ENCODE results near the gene YIF1B.

The YIF1B gene

GRCh38 chr19:38308926-38309614 lies 6.7 kb downstream of the YIF1B start:
- Histone ChIP-seq H3K4me3 (ENCODE audit: low read length) (no peak overlapping the region), H3K9ac (ENCODE audit: low read length) (no peak overlapping the region), H3K27me3 (ENCODE audit: control insufficient read depth, insufficient read depth, low read length) (no peaks in the 10 kb centered on the region), H3K36me3 (ENCODE audit: control insufficient read depth, insufficient read depth, low read length) (no peaks in the 10 kb centered on the region), H3K9me3 (ENCODE audit: control insufficient read depth, low read length) (no peaks in the 10 kb centered on the region), H3K4me1 (ENCODE audit: control insufficient read depth, insufficient read depth, low read length) (peaks cover 7% of the 10 kb centered on the region)

DNA sequence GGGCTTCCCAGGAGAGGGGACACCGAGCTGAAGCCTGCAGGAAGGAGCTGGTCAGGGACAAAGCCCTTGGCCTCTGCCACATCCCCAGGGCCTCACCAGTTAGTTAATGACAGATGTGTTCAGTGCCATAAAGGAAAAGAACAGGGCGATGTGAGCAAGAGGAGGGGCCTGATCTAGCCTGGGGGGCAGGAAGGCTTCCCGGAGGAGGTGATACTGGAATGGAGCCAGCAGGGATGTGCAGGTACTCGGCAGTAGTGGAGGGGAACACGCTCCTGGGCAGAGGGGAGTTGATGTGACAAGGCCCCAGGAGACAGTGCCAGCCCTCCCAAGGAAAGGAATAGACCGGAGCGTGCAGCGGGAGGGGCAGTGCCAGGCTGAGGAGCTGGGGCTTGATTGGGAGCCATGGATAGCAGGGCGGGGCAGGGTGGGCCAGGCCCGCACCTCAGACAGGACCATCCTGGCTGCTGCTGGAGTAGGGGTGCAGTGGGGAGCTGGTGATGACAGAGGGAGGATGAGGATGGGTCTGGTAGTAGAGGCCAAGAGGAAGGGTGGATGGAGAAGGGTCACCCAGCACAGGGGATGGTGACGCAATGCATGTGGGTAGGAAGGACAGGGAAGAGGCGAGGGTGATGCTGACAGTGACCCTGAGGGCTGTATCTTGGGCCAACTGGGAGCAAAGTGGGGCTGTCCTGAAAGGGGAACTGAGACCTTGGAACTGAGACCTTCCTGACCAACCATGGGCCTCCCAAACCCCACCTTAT lies 7.6 kb downstream of the YIF1B start:
- H3K4me3 ChIP-seq (ENCODE audit: low read length) = no peak overlapping the region
- no peaks in the 10 kb centered on the region for H3K27me3 ChIP-seq (ENCODE audit: control insufficient read depth, insufficient read depth, low read length)
- no peak overlapping the region for H3K9ac ChIP-seq (ENCODE audit: low read length)
- H3K36me3 ChIP-seq (ENCODE audit: control insufficient read depth, insufficient read depth, low read length) = no peaks in the 10 kb centered on the region
- H3K4me1 ChIP-seq (ENCODE audit: control insufficient read depth, insufficient read depth, low read length) = peaks cover 14% of the 10 kb centered on the region
- H3K9me3 ChIP-seq (ENCODE audit: control insufficient read depth, low read length) = no peaks in the 10 kb centered on the region

DNA sequence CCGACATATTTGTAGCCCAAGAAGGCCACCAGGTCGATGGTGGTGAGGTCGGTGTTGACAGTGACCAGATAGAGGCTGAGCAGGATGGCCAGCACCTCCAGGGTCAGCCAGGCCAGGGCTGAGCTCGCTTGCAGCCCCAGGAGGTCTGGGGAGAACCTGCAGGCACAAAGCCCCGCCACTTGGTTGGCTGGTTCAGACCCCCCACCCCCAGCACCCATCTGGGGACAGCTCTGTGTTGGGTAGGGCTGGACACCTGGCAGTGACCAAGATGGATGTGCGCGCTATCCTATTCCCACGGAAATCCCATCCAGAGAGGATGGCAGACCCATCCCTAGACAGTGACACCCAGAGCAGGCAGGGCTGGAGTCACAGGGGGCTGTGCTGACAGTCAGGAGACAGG lies 8.2 kb downstream of the YIF1B start:
- Histone ChIP-seq H3K27me3 (ENCODE audit: control insufficient read depth, insufficient read depth, low read length) (no peaks in the 10 kb centered on the region), H3K4me3 (ENCODE audit: low read length) (no peak overlapping the region), H3K36me3 (ENCODE audit: control insufficient read depth, insufficient read depth, low read length) (no peaks in the 10 kb centered on the region), H3K4me1 (ENCODE audit: control insufficient read depth, insufficient read depth, low read length) (peaks cover 14% of the 10 kb centered on the region), H3K9me3 (ENCODE audit: control insufficient read depth, low read length) (no peaks in the 10 kb centered on the region), H3K9ac (ENCODE audit: low read length) (no peak overlapping the region)

DNA sequence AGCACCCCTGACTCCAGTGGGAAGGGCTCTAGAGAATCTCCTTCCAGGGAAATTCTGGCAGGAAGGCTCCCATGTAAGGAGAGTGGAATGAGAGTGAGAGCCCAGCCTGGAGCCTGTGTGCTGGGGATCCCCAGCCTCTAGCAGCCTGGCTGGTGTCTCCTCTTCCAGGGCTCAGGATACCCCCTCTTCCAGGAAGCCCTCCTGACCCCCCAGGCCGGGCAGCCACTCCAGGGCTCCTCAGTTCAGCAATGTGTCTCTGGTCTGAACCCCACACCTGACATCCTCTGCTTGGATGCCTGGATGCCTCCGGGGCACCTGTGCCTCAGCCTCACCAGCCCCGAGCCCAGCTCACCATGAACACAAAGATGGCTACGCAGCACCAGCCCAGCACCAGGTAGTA lies 8.7 kb downstream of the YIF1B start:
- Histone ChIP-seq H3K36me3 (ENCODE audit: control insufficient read depth, insufficient read depth, low read length) (no peaks in the 10 kb centered on the region), H3K9me3 (ENCODE audit: control insufficient read depth, low read length) (no peaks in the 10 kb centered on the region), H3K4me3 (ENCODE audit: low read length) (no peak overlapping the region), H3K4me1 (ENCODE audit: control insufficient read depth, insufficient read depth, low read length) (peaks cover 14% of the 10 kb centered on the region), H3K27me3 (ENCODE audit: control insufficient read depth, insufficient read depth, low read length) (no peaks in the 10 kb centered on the region), H3K9ac (ENCODE audit: low read length) (no peak overlapping the region)

DNA sequence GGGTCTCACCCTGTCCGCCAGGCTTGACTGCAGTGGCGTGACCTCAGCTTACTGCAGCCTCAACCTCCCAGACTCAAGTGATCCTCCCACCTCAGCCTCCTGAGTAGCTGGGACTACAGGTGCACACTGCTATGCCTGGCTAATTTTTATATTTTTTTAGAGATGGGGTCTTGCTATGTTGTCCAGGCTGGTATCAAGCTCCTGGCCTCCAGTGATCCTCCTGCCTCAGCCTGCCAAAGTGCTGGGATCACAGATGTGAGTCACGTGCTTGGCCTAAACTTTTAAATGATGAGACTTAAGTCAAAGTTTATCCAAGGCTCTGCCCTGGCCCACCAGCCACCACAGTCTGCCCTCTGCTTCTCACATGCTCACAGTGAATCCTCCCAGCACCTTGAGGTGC lies 9.5 kb downstream of the YIF1B start:
- H3K36me3 ChIP-seq (ENCODE audit: control insufficient read depth, insufficient read depth, low read length) = no peaks in the 10 kb centered on the region
- H3K4me3 ChIP-seq (ENCODE audit: low read length) = no peak overlapping the region
- peaks cover 14% of the 10 kb centered on the region for H3K4me1 ChIP-seq (ENCODE audit: control insufficient read depth, insufficient read depth, low read length)
- no peak overlapping the region for H3K9ac ChIP-seq (ENCODE audit: low read length)
- H3K27me3 ChIP-seq (ENCODE audit: control insufficient read depth, insufficient read depth, low read length) = no peaks in the 10 kb centered on the region
- no peaks in the 10 kb centered on the region for H3K9me3 ChIP-seq (ENCODE audit: control insufficient read depth, low read length)

DNA sequence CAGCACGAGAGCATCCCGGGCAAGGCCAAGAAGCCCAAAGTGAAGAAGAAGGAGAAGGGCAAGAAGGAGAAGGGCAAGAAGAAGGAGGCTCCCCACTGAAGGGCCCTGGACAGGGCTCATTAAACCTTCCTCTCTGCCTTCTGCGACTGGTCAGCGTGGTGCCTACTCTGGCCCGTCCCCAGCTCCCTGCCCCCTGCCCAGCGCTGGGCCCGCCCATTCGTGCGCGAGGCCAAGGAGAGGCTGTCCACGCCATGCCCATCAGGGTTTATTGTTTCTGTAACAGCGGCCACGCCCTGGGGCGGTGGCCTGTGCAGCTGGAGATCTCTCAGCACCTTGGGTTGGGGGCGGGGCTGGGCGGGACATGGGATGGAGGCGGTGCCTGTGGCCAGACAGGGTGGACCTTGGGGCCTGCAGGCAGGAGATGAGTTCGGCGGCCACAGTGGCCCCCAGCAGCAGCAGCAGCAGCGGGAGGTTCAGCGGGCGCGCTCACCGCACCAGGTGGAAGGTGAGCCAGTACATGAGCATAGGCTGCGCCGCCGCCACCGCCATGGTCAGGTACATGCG lies 10.8 kb downstream of the YIF1B start:
- H3K9me3 ChIP-seq (ENCODE audit: control insufficient read depth, low read length) = no peaks in the 10 kb centered on the region
- no peaks in the 10 kb centered on the region for H3K36me3 ChIP-seq (ENCODE audit: control insufficient read depth, insufficient read depth, low read length)
- peaks cover 21% of the 10 kb centered on the region for H3K4me1 ChIP-seq (ENCODE audit: control insufficient read depth, insufficient read depth, low read length)
- H3K27me3 ChIP-seq (ENCODE audit: control insufficient read depth, insufficient read depth, low read length) = no peaks in the 10 kb centered on the region
- H3K9ac ChIP-seq (ENCODE audit: low read length) = peak overlapping the region; percentile 96
- H3K4me3 ChIP-seq (ENCODE audit: low read length) = peak overlapping the region; percentile 69

- H3K4me1 ChIP-seq (ENCODE audit: control insufficient read depth, insufficient read depth, low read length) = peaks cover 21% of the 10 kb centered on the region
Measured at GRCh38 chr19:38304352-38304865, 11.3 kb downstream of the YIF1B start.

DNA sequence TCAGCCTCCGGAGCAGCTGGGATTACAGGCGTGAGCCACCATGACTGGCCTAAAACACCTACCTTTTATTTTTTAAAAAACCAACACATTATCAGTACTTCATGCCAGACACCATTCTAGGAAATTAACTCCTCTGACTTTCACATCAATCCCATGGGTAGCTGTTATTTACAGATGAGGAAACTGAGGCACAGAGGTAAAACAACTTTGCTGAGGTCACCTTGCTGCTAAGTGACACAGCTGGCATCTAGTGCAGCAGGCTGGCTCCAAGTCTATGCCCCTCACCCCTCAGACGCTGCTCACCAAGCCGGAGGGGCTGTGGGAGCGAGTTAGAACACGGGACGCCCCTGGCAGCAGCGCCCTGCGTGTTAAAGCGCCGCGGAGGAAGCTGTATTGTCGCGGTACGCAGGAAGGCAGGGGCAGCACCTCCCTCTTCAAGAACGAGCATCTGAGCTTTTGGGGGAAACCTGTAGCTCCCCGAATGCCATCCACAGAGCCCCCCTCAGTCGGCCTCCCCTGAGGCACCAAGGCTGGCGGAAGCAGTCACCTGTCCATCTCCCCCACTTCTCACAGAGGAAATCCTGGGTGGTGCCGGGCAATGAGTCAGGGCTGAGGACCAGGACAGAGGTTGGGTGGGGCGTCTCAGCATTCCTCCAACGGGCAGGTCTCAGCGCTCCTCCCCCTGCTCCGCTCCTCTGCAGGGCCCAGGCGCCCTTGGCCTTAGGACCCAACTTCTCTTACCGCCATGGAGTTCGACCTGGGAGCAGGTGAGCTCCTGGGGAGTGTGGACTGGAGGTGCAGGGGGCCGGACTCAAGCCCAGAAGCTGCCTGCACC lies 12.0 kb downstream of the YIF1B start, which contains the start of gene C19orf33:
Gene C19orf33, plus strand, starts transcription at position 735 of the 835 bp plus-strand sequence. Its CDS starts 11 bp downstream, at position 746.
- Histone ChIP-seq H3K36me3 (ENCODE audit: control insufficient read depth, insufficient read depth, low read length) (no peaks in the 10 kb centered on the region), H3K27me3 (ENCODE audit: control insufficient read depth, insufficient read depth, low read length) (no peaks in the 10 kb centered on the region), H3K4me3 (ENCODE audit: low read length) (peak within 1 kb of the TSS; percentile 77), H3K9ac (ENCODE audit: low read length) (peak within 1 kb of the TSS; percentile 96), H3K9me3 (ENCODE audit: control insufficient read depth, low read length) (no peaks in the 10 kb centered on the region), H3K4me1 (ENCODE audit: control insufficient read depth, insufficient read depth, low read length) (peaks cover 21% of the 10 kb centered on the region)

More at GRCh38 chr19:38304352-38304865, 11.3 kb downstream of the YIF1B start:
- no peaks in the 10 kb centered on the region for H3K9me3 ChIP-seq (ENCODE audit: control insufficient read depth, low read length)
- peak overlapping the region; percentile 69 for H3K4me3 ChIP-seq (ENCODE audit: low read length)
- peak overlapping the region; percentile 96 for H3K9ac ChIP-seq (ENCODE audit: low read length)
- no peaks in the 10 kb centered on the region for H3K36me3 ChIP-seq (ENCODE audit: control insufficient read depth, insufficient read depth, low read length)
- H3K27me3 ChIP-seq (ENCODE audit: control insufficient read depth, insufficient read depth, low read length) = no peaks in the 10 kb centered on the region

- no peaks in the 10 kb centered on the region for H3K9me3 ChIP-seq (ENCODE audit: control insufficient read depth, low read length)
- no peak overlapping the region for H3K9ac ChIP-seq (ENCODE audit: low read length)
- H3K36me3 ChIP-seq (ENCODE audit: control insufficient read depth, insufficient read depth, low read length) = no peaks in the 10 kb centered on the region
- no peaks in the 10 kb centered on the region for H3K27me3 ChIP-seq (ENCODE audit: control insufficient read depth, insufficient read depth, low read length)
- H3K4me3 ChIP-seq (ENCODE audit: low read length) = no peak overlapping the region
- peaks cover 14% of the 10 kb centered on the region for H3K4me1 ChIP-seq (ENCODE audit: control insufficient read depth, insufficient read depth, low read length)
Measured at GRCh38 chr19:38298821-38299680, 16.7 kb downstream of the YIF1B start.

DNA sequence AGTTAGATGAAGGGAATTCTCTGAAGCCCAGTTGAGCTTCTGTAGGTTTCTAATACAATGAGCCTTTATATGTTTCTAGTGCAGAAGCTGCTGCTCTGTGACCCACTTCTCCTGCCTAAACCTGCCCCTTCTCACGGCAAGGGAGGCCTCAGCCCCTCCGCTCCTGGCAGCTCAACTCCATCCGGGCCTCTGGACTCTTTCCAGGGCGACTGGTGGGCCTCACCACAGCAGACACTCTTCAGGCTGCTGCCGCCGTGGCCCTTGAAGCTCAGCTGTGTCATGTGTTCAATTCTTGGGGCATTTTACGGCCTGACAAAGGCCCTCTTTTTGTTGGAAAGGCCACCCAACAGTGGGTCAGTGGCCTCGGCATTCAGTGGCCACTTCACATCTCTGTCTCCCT lies 21.7 kb downstream of the YIF1B start:
- Histone ChIP-seq H3K27me3 (ENCODE audit: control insufficient read depth, insufficient read depth, low read length) (no peaks in the 10 kb centered on the region), H3K9ac (ENCODE audit: low read length) (no peak overlapping the region), H3K9me3 (ENCODE audit: control insufficient read depth, low read length) (no peaks in the 10 kb centered on the region), H3K36me3 (ENCODE audit: control insufficient read depth, insufficient read depth, low read length) (peaks cover 22% of the 10 kb centered on the region), H3K4me1 (ENCODE audit: control insufficient read depth, insufficient read depth, low read length) (peaks cover 26% of the 10 kb centered on the region), H3K4me3 (ENCODE audit: low read length) (no peak overlapping the region)

DNA sequence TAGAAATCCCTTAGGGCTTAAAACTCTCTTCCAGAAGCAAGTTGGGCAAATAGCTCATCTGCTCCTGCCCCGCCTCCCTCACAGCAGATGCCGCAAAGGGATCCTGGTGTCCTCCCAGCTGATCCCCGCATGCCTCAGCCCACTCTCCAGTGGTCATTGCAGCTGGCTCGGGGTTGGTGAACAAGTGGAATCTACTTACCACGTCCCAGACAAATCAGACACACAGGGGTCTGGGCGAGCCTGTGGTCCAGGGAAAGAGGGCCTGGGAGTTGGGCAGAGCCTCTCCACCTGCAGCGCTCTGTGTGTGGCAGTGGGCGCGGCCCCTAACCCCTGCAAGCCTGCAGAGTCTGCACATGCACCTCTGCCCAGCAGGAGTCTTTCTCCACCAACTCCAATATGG lies 22.5 kb downstream of the YIF1B start:
- Histone ChIP-seq H3K9me3 (ENCODE audit: control insufficient read depth, low read length) (no peaks in the 10 kb centered on the region), H3K9ac (ENCODE audit: low read length) (no peak overlapping the region), H3K36me3 (ENCODE audit: control insufficient read depth, insufficient read depth, low read length) (peaks cover 22% of the 10 kb centered on the region), H3K4me3 (ENCODE audit: low read length) (no peak overlapping the region), H3K27me3 (ENCODE audit: control insufficient read depth, insufficient read depth, low read length) (no peaks in the 10 kb centered on the region), H3K4me1 (ENCODE audit: control insufficient read depth, insufficient read depth, low read length) (peaks cover 26% of the 10 kb centered on the region)

Data from mucosa of stomach (tissue), 1 donor.